ENCODE measurements around the gene AUTS2. TPM values are rescaled to one million over a fixed set of nuclear protein-coding genes. Genes with fewer than 3 reads are reported as not detected.

The AUTS2 gene
- total RNA-seq, 1 experiment from 2014 or later = 256 TPM

GRCh38 chr7:70504254-70504653 is 906.0 kb downstream of the AUTS2 start:
- no peak overlapping the region for H3K27ac Mint-ChIP-seq
- H2BK20ac ChIP-seq (ENCODE audit: low read depth, low read length, poor library complexity, severe bottlenecking) = no peak overlapping the region
- DNase-seq = no peak
- no peaks in the 10 kb centered on the region for H3K27me3 ChIP-seq (ENCODE audit: insufficient read depth, low read length)
- no peaks in the 10 kb centered on the region for H3K23me2 ChIP-seq (ENCODE audit: insufficient read length, low read depth, low read length, poor library complexity, severe bottlenecking)
- H2AK5ac ChIP-seq (ENCODE audit: insufficient read length, low read length) = no peak overlapping the region
- no peak overlapping the region for H2BK5ac ChIP-seq (ENCODE audit: insufficient read length, low read length)
- H3K14ac ChIP-seq (ENCODE audit: insufficient read depth, low read length) = no peak overlapping the region
- H3K79me1 ChIP-seq (ENCODE audit: insufficient read depth, low read depth, low read length, poor library complexity, severe bottlenecking) = no peaks in the 10 kb centered on the region
- H3K27me3 Mint-ChIP-seq (ENCODE audit: low read depth) = peaks cover 5% of the 10 kb centered on the region; the same call in 1 of the 2 replicates
- no peak overlapping the region for H3K4ac ChIP-seq (ENCODE audit: low read depth, low read length)
- no peak overlapping the region for H2BK15ac ChIP-seq (ENCODE audit: low read depth, low read length)
- TF ChIP-seq, protein P1, sequence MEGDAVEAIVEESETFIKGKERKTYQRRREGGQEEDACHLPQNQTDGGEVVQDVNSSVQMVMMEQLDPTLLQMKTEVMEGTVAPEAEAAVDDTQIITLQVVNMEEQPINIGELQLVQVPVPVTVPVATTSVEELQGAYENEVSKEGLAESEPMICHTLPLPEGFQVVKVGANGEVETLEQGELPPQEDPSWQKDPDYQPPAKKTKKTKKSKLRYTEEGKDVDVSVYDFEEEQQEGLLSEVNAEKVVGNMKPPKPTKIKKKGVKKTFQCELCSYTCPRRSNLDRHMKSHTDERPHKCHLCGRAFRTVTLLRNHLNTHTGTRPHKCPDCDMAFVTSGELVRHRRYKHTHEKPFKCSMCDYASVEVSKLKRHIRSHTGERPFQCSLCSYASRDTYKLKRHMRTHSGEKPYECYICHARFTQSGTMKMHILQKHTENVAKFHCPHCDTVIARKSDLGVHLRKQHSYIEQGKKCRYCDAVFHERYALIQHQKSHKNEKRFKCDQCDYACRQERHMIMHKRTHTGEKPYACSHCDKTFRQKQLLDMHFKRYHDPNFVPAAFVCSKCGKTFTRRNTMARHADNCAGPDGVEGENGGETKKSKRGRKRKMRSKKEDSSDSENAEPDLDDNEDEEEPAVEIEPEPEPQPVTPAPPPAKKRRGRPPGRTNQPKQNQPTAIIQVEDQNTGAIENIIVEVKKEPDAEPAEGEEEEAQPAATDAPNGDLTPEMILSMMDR (conservative IDR thresholded peaks at IDR 0.05) = no peak
- H3K4me1 Mint-ChIP-seq = peaks cover 3% of the 10 kb centered on the region in 2 experiments; a peak in 3 of 4 replicates
- H3K4me2 ChIP-seq (ENCODE audit: insufficient read depth, insufficient read length, low read length) = no peak overlapping the region
- no peak overlapping the region for H4K5ac ChIP-seq (ENCODE audit: insufficient read length, low read depth, low read length)
- no peaks in the 10 kb centered on the region for H3K36me3 Mint-ChIP-seq (ENCODE audit: insufficient read depth in 1 of 3, low read depth in 3 of 3)
- no peak overlapping the region for H3K56ac ChIP-seq (ENCODE audit: insufficient read length, low read depth, low read length)
- H3K9me3 Mint-ChIP-seq = no peaks in the 10 kb centered on the region
- no peaks in the 10 kb centered on the region for H4K20me1 ChIP-seq (ENCODE audit: control insufficient read depth, insufficient read depth, insufficient read length)
- no peak overlapping the region for H2BK120ac ChIP-seq (ENCODE audit: low read depth, low read length, poor library complexity, severe bottlenecking)
- H4K91ac ChIP-seq (ENCODE audit: insufficient read length, low read depth, low read length) = no peak overlapping the region
- H3K27ac ChIP-seq (ENCODE audit: insufficient read length, low read depth, low read length) = no peak overlapping the region
- no peak overlapping the region for H3K9ac ChIP-seq (ENCODE audit: extremely low read depth, insufficient read length, low read length)
- H3K23ac ChIP-seq (ENCODE audit: insufficient read length, low read depth, low read length) = no peak overlapping the region
- H2AFZ ChIP-seq (ENCODE audit: low read length) = no peak overlapping the region
- H3K4me1 ChIP-seq (ENCODE audit: insufficient read depth, low read length) = no peaks in the 10 kb centered on the region
- no peaks in the 10 kb centered on the region for H3K79me2 ChIP-seq (ENCODE audit: insufficient read depth, low read length)
- no peak overlapping the region for H2BK12ac ChIP-seq (ENCODE audit: insufficient read length, low read depth, low read length)
- H3T11ph ChIP-seq (ENCODE audit: low read length) = no peak overlapping the region
- H3K4me3 Mint-ChIP-seq = no peak overlapping the region
- no peak overlapping the region for H4K8ac ChIP-seq (replicated peaks; ENCODE audit: insufficient read length, low read depth, low read length)
- no peak overlapping the region for H3K18ac ChIP-seq (ENCODE audit: insufficient read length, low read depth, low read length)
- no peaks in the 10 kb centered on the region for H3K9me3 ChIP-seq (ENCODE audit: control insufficient read depth, low read depth, low read length)
- no CpG with 5 or more reads among the region's 6 CpGs for WGBS (ENCODE audit: extremely low coverage, insufficient read length, low lambda C conversion rate)

All from H9 (cell line).